OCI-LY1 (cell line): ENCODE results near the gene ITSN1.

ENCODE experiments used
- CTCF ChIP-seq: fragments of 200-600 bp; sonication (generic), shearing (Covaris generic); IDR thresholded peaks from 2 replicates; pipeline ENCODE4 v1.5.1; 2017; ENCODE audit warnings: mild to moderate bottlenecking, antibody characterized with exemption, low read length, moderate library complexity, mixed read lengths
- EZH2 ChIP-seq: fragments of 200-600 bp; sonication (generic), shearing (Covaris generic); IDR thresholded peaks from 2 replicates; pipeline ENCODE4 v1.8.0; 2017; ENCODE audit warnings: borderline replicate concordance, mixed run types, mild to moderate bottlenecking, antibody characterized with exemption, low read length, moderate library complexity, mixed read lengths

GRCh38 chr21:33828083-33828482 is 185.8 kb downstream of the ITSN1 start:
- TF ChIP-seq CTCF, result no peak
- no peak for TF ChIP-seq EZH2
